Right lobe of liver (tissue), 6 donors: ENCODE measurements around the gene EHD1. TPM values are rescaled to one million over a fixed set of nuclear protein-coding genes. Genes with fewer than 3 reads are reported as not detected.

ENCODE experiments used
- ATAC-seq, 4 donors: fragments of 200-7000 bp; cut with Tn5 transposase; one replicate each; pipeline ENCODE4 v1.9.1; 2020; ENCODE audit warnings: mild to moderate bottlenecking in 4 of 4, moderate library complexity in 4 of 4
- DNase-seq, 3 donors: peaks; one replicate each; pipeline ENCODE4 v3.0.0-alpha.2; 2020
- H3K27ac ChIP-seq, 3 donors: fragments of 200-600 bp; one replicate each; pipeline ENCODE4 v1.8.0; 2022
- H3K27me3 ChIP-seq, 2 donors: fragments of 200-600 bp; one replicate each; pipeline ENCODE4 v1.8.0; 2022
- H3K36me3 ChIP-seq, 4 donors: fragments of 200-600 bp; sonication (generic) in 1 of 4; one replicate each; pipeline versions ENCODE4 v1.5.1 to v1.8.0; 2017 to 2022; ENCODE audit warnings: control low read depth in 1 of 4
- H3K4me1 ChIP-seq, 4 donors: fragments of 200-600 bp; sonication (generic) in 1 of 4; one replicate each; pipeline versions ENCODE4 v1.5.1 to v1.8.0; 2017 to 2022; ENCODE audit warnings: control low read depth in 1 of 4
- H3K4me3 ChIP-seq, 3 donors: fragments of 200-600 bp; one replicate each; pipeline ENCODE4 v1.8.0; 2022
- H3K9me3 ChIP-seq, 4 donors: fragments of 200-600 bp; sonication (generic) in 1 of 4; one replicate each; pipeline versions ENCODE4 v1.5.1 to v1.8.0; 2017 to 2022; ENCODE audit warnings: control low read depth in 1 of 4
- POLR2A ChIP-seq: fragments of 450-650 bp; IDR thresholded peaks from one replicate; pipeline ENCODE4 v1.6.1; 2017; ENCODE audit warnings: antibody characterized with exemption, mild to moderate bottlenecking
- WGBS: methylation state at CpG from one replicate; pipeline ENCODE4 v1.1.6; 2018; ENCODE audit warnings: low coverage, low lambda C conversion rate; ENCODE audit not compliant: insufficient coverage; ENCODE audit errors: missing lambda C conversion rate; 5-methylcytosine and 5-hydroxymethylcytosine counted together
- intact Hi-C, 2 donors: fragments of 100-400 bp; cut with DNase I; formaldehyde crosslinking; loops; one replicate each; pipeline versions ENCODE4 v1.11.2 to v1.14.1; 2022
- total RNA-seq, 6 experiments: library from RNA; depleted of rRNA in 2 of 6; stranded (reverse); fragments of >200 nt in 2 of 6; fragmentation: NEBNext Ultra II Directional in 3 of 6; extraction: Animal tissue kit (Norgen Biotek cat#: 25700) in 3 of 6; gene quantifications; one replicate each; pipeline versions ENCODE4 v1.1.0 to v1.2.4, GENCODE V29; 2016 to 2023
- TF ChIP-seq, protein P1 (sequence below), 4 donors: fragments of 200-600 bp in 3 of 4; fragments of 450-650 bp in 1 of 4; IDR thresholded peaks; one replicate each; pipeline versions ENCODE4 v1.5.1 to v1.8.0; 2016 to 2022; ENCODE audit warnings: antibody characterized with exemption in 4 of 4, mild to moderate bottlenecking in 2 of 4
- donor health status: DM: no; HTN: yes; CAD: no.
- donor health status: DM: no; HTN: no; CAD: no.
- donor health status: DM: no; HTN: no; CAD: no.
- donor health status: DM: no; HTN: yes; CAD: no.
- donor health status: DM: no; HTN: yes; CAD: no.

The EHD1 gene
- total RNA-seq, 6 experiments from 2014 or later = 18.8 to 36.1 (median 26.3) TPM

DNA sequence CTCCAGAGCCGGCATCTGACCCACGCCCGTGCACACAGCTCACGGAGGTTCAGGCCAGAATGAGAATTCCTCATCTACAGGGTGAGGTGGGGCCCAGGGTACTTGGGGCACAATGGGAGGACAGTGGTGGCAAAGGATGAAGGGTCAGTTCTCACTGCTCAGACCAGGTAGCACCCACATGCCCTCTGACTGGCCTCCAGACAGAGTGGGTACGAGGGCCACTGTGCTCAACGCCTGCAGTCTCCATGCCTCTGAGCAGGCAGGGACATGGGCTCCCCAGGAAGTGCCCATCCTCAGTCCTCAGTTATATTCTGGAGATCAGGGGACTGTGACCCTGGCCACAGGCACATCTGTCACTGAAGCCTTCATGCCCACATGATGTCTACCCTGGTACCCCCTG, 20.9 kb downstream of the EHD1 start:
- Histone ChIP-seq H3K4me3 (no peak overlapping the region), H3K27ac (peak overlapping the region in 1 of 3 donors; percentile 29), H3K27me3 (no peaks in the 10 kb centered on the region), H3K4me1 (peaks cover 2 to 16% (median 5%) of the 10 kb centered on the region in 4 donors), H3K9me3 (no peaks in the 10 kb centered on the region), H3K36me3 (peaks cover 0 to 16% (median 0%) of the 10 kb centered on the region in 4 donors)
- TF ChIP-seq, protein P1, sequence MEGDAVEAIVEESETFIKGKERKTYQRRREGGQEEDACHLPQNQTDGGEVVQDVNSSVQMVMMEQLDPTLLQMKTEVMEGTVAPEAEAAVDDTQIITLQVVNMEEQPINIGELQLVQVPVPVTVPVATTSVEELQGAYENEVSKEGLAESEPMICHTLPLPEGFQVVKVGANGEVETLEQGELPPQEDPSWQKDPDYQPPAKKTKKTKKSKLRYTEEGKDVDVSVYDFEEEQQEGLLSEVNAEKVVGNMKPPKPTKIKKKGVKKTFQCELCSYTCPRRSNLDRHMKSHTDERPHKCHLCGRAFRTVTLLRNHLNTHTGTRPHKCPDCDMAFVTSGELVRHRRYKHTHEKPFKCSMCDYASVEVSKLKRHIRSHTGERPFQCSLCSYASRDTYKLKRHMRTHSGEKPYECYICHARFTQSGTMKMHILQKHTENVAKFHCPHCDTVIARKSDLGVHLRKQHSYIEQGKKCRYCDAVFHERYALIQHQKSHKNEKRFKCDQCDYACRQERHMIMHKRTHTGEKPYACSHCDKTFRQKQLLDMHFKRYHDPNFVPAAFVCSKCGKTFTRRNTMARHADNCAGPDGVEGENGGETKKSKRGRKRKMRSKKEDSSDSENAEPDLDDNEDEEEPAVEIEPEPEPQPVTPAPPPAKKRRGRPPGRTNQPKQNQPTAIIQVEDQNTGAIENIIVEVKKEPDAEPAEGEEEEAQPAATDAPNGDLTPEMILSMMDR (IDR thresholded peaks at IDR 0.05) = no peak
- no peak for TF ChIP-seq POLR2A
- 98% methylated on average over 4 of the region's 6 CpGs for WGBS
- DNase-seq (no peak), ATAC-seq (no peak)
- intact Hi-C loops = no loop called here

DNA sequence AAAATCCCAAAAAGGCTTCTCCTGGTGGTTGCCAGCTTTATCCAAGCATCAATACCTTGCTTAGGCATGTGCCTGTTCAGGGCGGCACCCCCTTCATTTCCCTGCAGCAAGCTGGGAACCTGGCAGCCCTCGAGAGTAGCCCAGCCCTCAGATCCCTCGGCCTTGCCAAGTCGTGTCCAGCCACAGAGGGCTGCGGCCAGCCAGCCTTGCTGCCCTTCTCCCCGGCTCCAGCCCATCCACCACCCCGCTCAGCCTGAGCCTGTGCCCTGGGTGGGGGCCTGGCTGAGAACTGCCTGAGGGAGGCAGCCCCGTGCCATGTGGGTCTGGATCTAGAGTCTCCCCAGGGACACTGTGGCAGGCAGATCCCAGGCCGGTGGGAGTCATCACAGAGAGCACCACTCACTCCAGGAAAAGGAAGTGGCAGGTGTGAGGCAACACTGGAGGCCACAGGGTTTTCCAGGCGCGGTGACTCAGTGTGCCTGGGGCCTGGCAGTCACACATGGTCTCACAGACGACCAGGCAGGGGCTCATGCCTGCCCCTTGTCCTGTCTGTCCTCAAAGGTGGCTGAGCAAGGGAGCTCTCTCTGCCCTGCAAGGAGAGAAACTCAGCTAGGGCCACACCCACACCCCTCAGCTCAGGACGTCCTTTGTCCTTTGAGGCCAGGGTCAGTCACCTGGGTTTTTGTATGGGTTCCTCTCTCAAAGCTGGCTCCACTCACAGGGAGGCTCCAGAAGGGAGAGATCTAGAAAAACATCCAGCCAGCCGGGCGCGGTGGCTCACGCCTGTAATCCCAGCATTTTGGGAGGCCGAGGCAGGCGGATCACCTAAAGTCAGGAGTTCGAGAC, 21.8 kb downstream of the EHD1 start:
- DNase-seq = peak in 1 of 3 donors; percentile 79
- ATAC-seq = peak; percentile 33 to 75 (median 53)
- TF ChIP-seq, protein P1 (IDR thresholded peaks at IDR 0.05) = no peak
- peak; percentile 47 for TF ChIP-seq POLR2A
- H3K4me3 ChIP-seq = no peak overlapping the region
- peak overlapping the region; percentile 0 to 9 (median 2) for H3K27ac ChIP-seq
- H3K36me3 ChIP-seq = peaks cover 0 to 16% (median 0%) of the 10 kb centered on the region in 4 donors
- intact Hi-C loops = no loop called here
- H3K9me3 ChIP-seq = no peaks in the 10 kb centered on the region
- 18% methylated on average over 5 of the region's 20 CpGs for WGBS
- no peaks in the 10 kb centered on the region for H3K27me3 ChIP-seq
- peaks cover 2 to 16% (median 5%) of the 10 kb centered on the region in 4 donors for H3K4me1 ChIP-seq

DNA sequence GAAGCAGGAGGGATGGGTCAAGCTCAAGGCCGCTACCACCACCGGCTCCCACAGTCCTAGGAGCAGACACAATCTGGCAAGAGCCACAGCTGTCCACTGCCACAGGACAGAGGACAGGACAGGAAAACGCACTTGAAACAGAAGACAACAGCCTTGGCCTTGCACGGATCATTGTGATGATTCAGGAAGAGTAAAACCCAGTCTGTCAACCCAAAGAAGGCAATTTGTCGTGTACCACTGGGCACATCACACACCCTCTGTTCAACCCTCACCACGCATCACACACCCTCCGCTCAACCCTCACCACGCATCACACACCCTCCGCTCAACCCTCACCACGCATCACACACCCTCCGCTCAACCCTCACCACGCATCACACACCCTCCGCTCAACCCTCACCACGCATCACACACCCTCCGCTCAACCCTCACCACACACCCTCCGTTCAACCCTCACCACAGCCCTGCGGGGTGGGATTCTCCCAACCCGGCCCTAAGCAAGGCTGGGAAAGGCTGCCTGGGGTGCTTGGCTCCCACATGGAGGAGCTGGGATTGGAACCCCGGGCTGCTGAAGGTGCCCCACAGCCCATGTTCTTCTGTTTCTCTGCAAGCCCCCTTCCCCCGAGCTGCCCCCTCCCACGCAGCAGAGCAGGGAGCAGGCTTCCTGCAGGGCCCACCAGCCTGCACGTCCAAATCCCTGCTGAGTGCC, 22.7 kb downstream of the EHD1 start:
- 89% methylated on average over 8 of the region's 22 CpGs for WGBS
- intact Hi-C loops = no loop called here
- Histone ChIP-seq H3K27ac (no peak overlapping the region), H3K4me3 (no peak overlapping the region), H3K27me3 (no peaks in the 10 kb centered on the region), H3K9me3 (no peaks in the 10 kb centered on the region), H3K36me3 (peaks cover 0 to 16% (median 0%) of the 10 kb centered on the region in 4 donors), H3K4me1 (peaks cover 2 to 16% (median 5%) of the 10 kb centered on the region in 4 donors)
- DNase-seq (no peak), ATAC-seq (no peak)
- TF ChIP-seq, protein P1 (IDR thresholded peaks at IDR 0.05) = no peak
- no peak for TF ChIP-seq POLR2A

DNA sequence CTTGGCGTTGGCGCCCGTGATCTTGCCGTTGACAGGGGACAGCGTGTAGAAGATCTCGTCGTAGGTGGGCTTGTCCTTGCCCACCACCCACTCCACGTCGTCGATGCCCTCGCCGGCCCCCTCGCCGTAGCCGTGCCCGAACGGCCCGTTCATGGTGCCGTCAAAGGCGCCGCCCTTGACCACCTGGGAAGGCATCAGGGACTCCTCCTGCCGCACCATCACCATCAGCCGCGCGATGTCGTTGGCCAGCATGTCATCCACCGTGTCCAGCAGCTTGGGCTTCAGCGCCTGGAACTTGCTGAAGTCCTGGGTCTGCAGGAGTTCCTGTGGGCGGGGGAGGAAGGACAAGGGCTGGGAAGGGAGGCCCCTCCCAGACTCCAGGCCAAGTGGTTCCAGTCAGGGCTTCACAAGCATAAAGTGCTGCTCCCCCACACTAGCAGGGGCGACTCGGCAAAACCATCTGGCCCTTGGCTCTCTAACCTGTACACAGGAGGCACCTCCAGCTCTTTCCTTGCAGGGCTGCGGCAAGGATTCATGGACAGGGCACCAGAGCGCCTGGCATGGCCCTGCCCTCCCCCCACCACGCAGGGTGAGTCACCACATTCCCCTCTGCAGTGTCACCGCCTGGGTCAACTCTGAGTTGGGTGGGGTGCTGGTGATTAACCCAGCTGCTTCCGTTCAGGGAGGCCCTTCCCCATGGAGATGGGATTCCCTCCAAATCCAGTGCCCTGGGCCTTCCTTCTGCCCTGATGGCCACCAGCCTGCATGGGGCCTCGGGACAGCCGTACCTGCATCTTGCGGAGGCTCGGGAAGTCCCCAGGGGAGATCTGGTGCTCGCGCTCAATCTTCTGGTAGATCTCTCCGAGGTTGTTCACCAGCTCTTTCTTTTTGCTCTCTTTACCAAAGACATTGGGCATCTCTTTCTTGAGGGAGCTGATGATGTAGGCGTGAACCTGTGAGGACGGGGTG, 23.6 kb downstream of the EHD1 start:
- H3K4me1 ChIP-seq = peaks cover 2 to 16% (median 6%) of the 10 kb centered on the region in 4 donors

More for the DNA sequence above, 23.6 kb downstream of the EHD1 start:
- TF ChIP-seq POLR2A = no peak
- TF ChIP-seq, protein P1 (IDR thresholded peaks at IDR 0.05) = no peak
- Histone ChIP-seq H3K4me3 (no peak overlapping the region), H3K36me3 (peaks cover 0 to 16% (median 0%) of the 10 kb centered on the region in 4 donors), H3K27me3 (no peaks in the 10 kb centered on the region), H3K9me3 (no peaks in the 10 kb centered on the region), H3K27ac (peak overlapping the region in 1 of 3 donors; percentile 31)
- peak; percentile 34 to 77 (median 52) for ATAC-seq
- intact Hi-C loops = loop anchor here in 1 of 2 donors (5.0 kb wide), 1 partner anchor 42 kb away; no protein-coding TSS in a partner anchor
- DNase-seq = peak in 1 of 3 donors; percentile 80
- WGBS = 79% methylated on average over 32 of the region's 45 CpGs
